ENCODE results near the gene XPR1. TPM values are rescaled to one million over a fixed set of nuclear protein-coding genes. Genes with fewer than 3 reads are reported as not detected.

The XPR1 gene
- total RNA-seq, 4 donors from 2014 or later, result 13.4 to 22.1 (median 14.9) TPM

GRCh38 chr1:180916012-180916770 lies 284.4 kb downstream of the XPR1 start:
- no peak overlapping the region for H3K27ac ChIP-seq
- H3K4me1 ChIP-seq, result peaks cover 10% of the 10 kb centered on the region
- peaks cover 12% of the 10 kb centered on the region for H3K36me3 ChIP-seq
- no peaks in the 10 kb centered on the region for H3K9me3 ChIP-seq
- TF ChIP-seq POLR2AphosphoS5 (IDR thresholded peaks at IDR 0.05), result no peak
- no peak for TF ChIP-seq EP300 (IDR thresholded peaks at IDR 0.05)
- TF ChIP-seq, protein P1, sequence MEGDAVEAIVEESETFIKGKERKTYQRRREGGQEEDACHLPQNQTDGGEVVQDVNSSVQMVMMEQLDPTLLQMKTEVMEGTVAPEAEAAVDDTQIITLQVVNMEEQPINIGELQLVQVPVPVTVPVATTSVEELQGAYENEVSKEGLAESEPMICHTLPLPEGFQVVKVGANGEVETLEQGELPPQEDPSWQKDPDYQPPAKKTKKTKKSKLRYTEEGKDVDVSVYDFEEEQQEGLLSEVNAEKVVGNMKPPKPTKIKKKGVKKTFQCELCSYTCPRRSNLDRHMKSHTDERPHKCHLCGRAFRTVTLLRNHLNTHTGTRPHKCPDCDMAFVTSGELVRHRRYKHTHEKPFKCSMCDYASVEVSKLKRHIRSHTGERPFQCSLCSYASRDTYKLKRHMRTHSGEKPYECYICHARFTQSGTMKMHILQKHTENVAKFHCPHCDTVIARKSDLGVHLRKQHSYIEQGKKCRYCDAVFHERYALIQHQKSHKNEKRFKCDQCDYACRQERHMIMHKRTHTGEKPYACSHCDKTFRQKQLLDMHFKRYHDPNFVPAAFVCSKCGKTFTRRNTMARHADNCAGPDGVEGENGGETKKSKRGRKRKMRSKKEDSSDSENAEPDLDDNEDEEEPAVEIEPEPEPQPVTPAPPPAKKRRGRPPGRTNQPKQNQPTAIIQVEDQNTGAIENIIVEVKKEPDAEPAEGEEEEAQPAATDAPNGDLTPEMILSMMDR (IDR thresholded peaks at IDR 0.05), result no peak
- no peak for TF ChIP-seq POLR2A (IDR thresholded peaks at IDR 0.05)
- WGBS, result 89% methylated on average over 15 of the region's 17 CpGs
- H3K27me3 ChIP-seq, result peaks cover 3% of the 10 kb centered on the region
- no peak overlapping the region for H3K4me3 ChIP-seq
- no peak for DNase-seq (ENCODE audit: low spot score in 2 of 2)

GRCh38 chr1:180916771-180917170 lies 284.9 kb downstream of the XPR1 start:
- DNase-seq (ENCODE audit: low spot score in 2 of 2), result no peak
- no peak overlapping the region for H3K27ac ChIP-seq
- H3K4me1 ChIP-seq, result peaks cover 4% of the 10 kb centered on the region
- H3K36me3 ChIP-seq, result peaks cover 12% of the 10 kb centered on the region
- H3K27me3 ChIP-seq, result peaks cover 2% of the 10 kb centered on the region
- WGBS, result 85% methylated on average over 6 of the region's 10 CpGs
- no peak overlapping the region for H3K4me3 ChIP-seq
- H3K9me3 ChIP-seq, result no peaks in the 10 kb centered on the region
- TF ChIP-seq POLR2A (IDR thresholded peaks at IDR 0.05) (no peak), EP300 (IDR thresholded peaks at IDR 0.05) (no peak), POLR2AphosphoS5 (IDR thresholded peaks at IDR 0.05) (no peak)
- TF ChIP-seq, protein P1 (IDR thresholded peaks at IDR 0.05), result no peak

GRCh38 chr1:180917306-180918065 lies 285.7 kb downstream of the XPR1 start:
- peaks cover 12% of the 10 kb centered on the region for H3K36me3 ChIP-seq
- no peak overlapping the region for H3K4me3 ChIP-seq
- no peak for DNase-seq (ENCODE audit: low spot score in 2 of 2)
- H3K27ac ChIP-seq, result no peak overlapping the region
- no peaks in the 10 kb centered on the region for H3K27me3 ChIP-seq
- 73% methylated on average over 12 of the region's 12 CpGs for WGBS
- no peaks in the 10 kb centered on the region for H3K4me1 ChIP-seq
- no peak for TF ChIP-seq POLR2AphosphoS5 (IDR thresholded peaks at IDR 0.05)
- TF ChIP-seq POLR2A (IDR thresholded peaks at IDR 0.05), result no peak
- no peak for TF ChIP-seq EP300 (IDR thresholded peaks at IDR 0.05)
- TF ChIP-seq, protein P1 (IDR thresholded peaks at IDR 0.05), result no peak
- no peaks in the 10 kb centered on the region for H3K9me3 ChIP-seq

- Histone ChIP-seq H3K9me3 (no peaks in the 10 kb centered on the region), H3K4me3 (no peak overlapping the region), H3K27me3 (no peaks in the 10 kb centered on the region), H3K36me3 (peaks cover 12% of the 10 kb centered on the region), H3K27ac (no peak overlapping the region), H3K4me1 (peaks cover 3% of the 10 kb centered on the region)
- no peak for TF ChIP-seq EP300 (IDR thresholded peaks at IDR 0.05)
- TF ChIP-seq POLR2AphosphoS5 (IDR thresholded peaks at IDR 0.05), result no peak
- no peak for TF ChIP-seq POLR2A (IDR thresholded peaks at IDR 0.05)
- 85% methylated on average over 10 of the region's 10 CpGs for WGBS
- DNase-seq (ENCODE audit: low spot score in 2 of 2), result no peak
Measured at GRCh38 chr1:180918519-180918918, 286.7 kb downstream of the XPR1 start.

GRCh38 chr1:180919183-180919700 lies 287.4 kb downstream of the XPR1 start:
- Histone ChIP-seq H3K9me3 (no peaks in the 10 kb centered on the region), H3K27me3 (no peaks in the 10 kb centered on the region), H3K4me1 (peaks cover 6% of the 10 kb centered on the region), H3K36me3 (peaks cover 12% of the 10 kb centered on the region), H3K4me3 (no peak overlapping the region), H3K27ac (no peak overlapping the region)
- WGBS, result 88% methylated on average over 9 of the region's 9 CpGs
- no peak for DNase-seq (ENCODE audit: low spot score in 2 of 2)
- no peak for TF ChIP-seq POLR2AphosphoS5 (IDR thresholded peaks at IDR 0.05)

GRCh38 chr1:180920193-180920592 lies 288.4 kb downstream of the XPR1 start:
- Histone ChIP-seq H3K36me3 (peaks cover 12% of the 10 kb centered on the region), H3K9me3 (no peaks in the 10 kb centered on the region), H3K4me3 (no peak overlapping the region), H3K4me1 (peaks cover 8% of the 10 kb centered on the region), H3K27me3 (no peaks in the 10 kb centered on the region), H3K27ac (no peak overlapping the region)
- DNase-seq (ENCODE audit: low spot score in 2 of 2), result no peak
- TF ChIP-seq POLR2A (IDR thresholded peaks at IDR 0.05) (no peak), EP300 (IDR thresholded peaks at IDR 0.05) (no peak), POLR2AphosphoS5 (IDR thresholded peaks at IDR 0.05) (no peak)
- TF ChIP-seq, protein P1 (IDR thresholded peaks at IDR 0.05), result no peak
- 96% methylated on average over 7 of the region's 7 CpGs for WGBS
